SK-N-SH treated with all-trans-retinoic acid at 6 μM for 48 hours (cell line): Measurements from ENCODE around the gene CFAP65.
A peak's percentile ranks its signal among the peaks of the same experiment; 100 is the strongest.

ENCODE experiments used
- ATAC-seq: fragments of 200-7000 bp; cut with Tn5 transposase; 3 replicates; pipeline ENCODE4 v1.9.1; 2020; ENCODE audit warnings: mild to moderate bottlenecking, moderate library complexity
- ARNTL ChIP-seq: fragments of 450-650 bp; formaldehyde crosslinking; IDR thresholded peaks from 2 replicates; pipeline ENCODE4 v1.5.0; 2020; ENCODE audit warnings: low read depth, mild to moderate bottlenecking, moderate library complexity, borderline replicate concordance
- CSDC2 ChIP-seq: fragments of 250-450 bp; sonication (Bioruptor Pico); IDR thresholded peaks from 2 replicates; pipeline ENCODE4 v1.5.0; 2020; ENCODE audit warnings: mild to moderate bottlenecking, moderate library complexity
- ESRRG ChIP-seq: fragments of 250-450 bp; sonication (Bioruptor Pico); IDR thresholded peaks from 2 replicates; pipeline ENCODE4 v1.6.1; 2021; ENCODE audit warnings: mild to moderate bottlenecking
- GLIS3 ChIP-seq: fragments of 250-450 bp; sonication (Bioruptor Pico); IDR thresholded peaks from 2 replicates; pipeline ENCODE4 v1.5.0; 2020; ENCODE audit warnings: mild to moderate bottlenecking, moderate library complexity
- OSR1 ChIP-seq: fragments of 250-450 bp; sonication (Bioruptor Pico); IDR thresholded peaks from 2 replicates; pipeline ENCODE4 v1.8.0; 2022; ENCODE audit warnings: moderate library complexity, mild to moderate bottlenecking, inconsistent platforms
- PPARA ChIP-seq: fragments of 250-450 bp; sonication (Bioruptor Pico); IDR thresholded peaks from 2 replicates; pipeline ENCODE4 v1.5.0; 2020; ENCODE audit warnings: mild to moderate bottlenecking, borderline replicate concordance
- SNAI2 ChIP-seq: fragments of 250-450 bp; sonication (Bioruptor Pico); IDR thresholded peaks from 2 replicates; pipeline ENCODE4 v1.5.0; 2020; ENCODE audit warnings: mild to moderate bottlenecking, moderate library complexity
- TCF4 ChIP-seq: fragments of 250-450 bp; sonication (Bioruptor Pico); IDR thresholded peaks from 2 replicates; pipeline ENCODE4 v1.8.0; 2021; ENCODE audit warnings: mild to moderate bottlenecking, moderate library complexity, borderline replicate concordance
- ZC3H10 ChIP-seq: fragments of 250-450 bp; sonication (Bioruptor Pico); IDR thresholded peaks from 2 replicates; pipeline ENCODE4 v1.5.1; 2021; ENCODE audit warnings: mild to moderate bottlenecking, moderate library complexity
- ZNF70 ChIP-seq: fragments of 450-650 bp; formaldehyde crosslinking; IDR thresholded peaks from 2 replicates; pipeline ENCODE4 v1.5.0; 2020; ENCODE audit warnings: mild to moderate bottlenecking, moderate library complexity
- ZNF8 ChIP-seq: fragments of 450-650 bp; formaldehyde crosslinking; IDR thresholded peaks from 2 replicates; pipeline ENCODE4 v1.5.0; 2020; ENCODE audit warnings: mild to moderate bottlenecking, moderate library complexity
- TF ChIP-seq, protein P1 (sequence below): fragments of 250-450 bp; sonication (Bioruptor Pico); IDR thresholded peaks from 2 replicates; pipeline ENCODE4 v1.8.0; 2021; ENCODE audit warnings: low read depth, mild to moderate bottlenecking, moderate library complexity, borderline replicate concordance
- TF ChIP-seq, protein P2 (sequence below): fragments of 250-450 bp; sonication (Bioruptor Pico); IDR thresholded peaks from 2 replicates; pipeline ENCODE4 v1.5.1; 2021; ENCODE audit warnings: mild to moderate bottlenecking, moderate library complexity
- TF ChIP-seq, protein P3 (sequence below): fragments of 250-450 bp; sonication (Bioruptor Pico); IDR thresholded peaks from 2 replicates; pipeline ENCODE4 v1.8.0; 2020; ENCODE audit warnings: mild to moderate bottlenecking, moderate library complexity, borderline replicate concordance
- TF ChIP-seq, protein P4 (sequence below): fragments of 250-450 bp; sonication (Bioruptor Pico); IDR thresholded peaks from 2 replicates; pipeline ENCODE4 v1.5.1; 2020; ENCODE audit warnings: low read depth, mild to moderate bottlenecking, moderate library complexity
- TF ChIP-seq, protein P5 (sequence below): fragments of 250-450 bp; sonication (Bioruptor Pico); IDR thresholded peaks from 2 replicates; pipeline ENCODE4 v1.5.0; 2020; ENCODE audit warnings: mild to moderate bottlenecking, moderate library complexity

The CFAP65 gene

DNA sequence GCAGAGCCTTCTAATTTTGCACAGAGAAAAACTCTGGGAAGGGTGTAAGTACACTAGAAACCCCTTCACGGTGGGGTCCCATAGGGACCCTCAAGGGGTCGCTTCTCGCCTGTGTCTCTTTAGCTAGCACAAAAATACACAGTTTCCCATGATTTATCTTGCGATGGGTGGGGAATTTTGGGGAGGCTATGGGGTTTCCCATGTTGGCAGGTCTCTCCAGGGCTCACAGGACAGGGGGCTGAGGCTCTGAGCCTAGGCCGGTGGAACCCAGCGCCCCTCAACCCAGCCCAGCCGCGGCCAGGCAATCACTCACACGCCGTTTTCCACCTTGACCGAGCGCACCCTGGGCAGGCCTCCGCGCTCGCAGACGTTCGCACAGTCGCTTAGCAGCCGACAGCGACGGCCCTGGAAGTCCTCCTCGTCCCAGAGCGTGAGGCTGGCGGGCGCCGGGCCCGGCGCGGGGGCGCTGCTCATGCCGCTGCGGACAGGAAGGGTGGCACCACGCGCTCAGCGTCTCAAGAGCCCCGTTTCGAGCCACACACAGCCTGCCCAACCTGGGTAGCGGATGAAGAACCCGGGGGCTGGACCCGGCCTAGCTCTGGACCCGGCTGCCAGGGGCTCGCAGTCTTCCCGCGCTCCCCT lies 48.5 kb downstream of the CFAP65 start:
- ATAC-seq, result no peak
- TF ChIP-seq, protein P1, sequence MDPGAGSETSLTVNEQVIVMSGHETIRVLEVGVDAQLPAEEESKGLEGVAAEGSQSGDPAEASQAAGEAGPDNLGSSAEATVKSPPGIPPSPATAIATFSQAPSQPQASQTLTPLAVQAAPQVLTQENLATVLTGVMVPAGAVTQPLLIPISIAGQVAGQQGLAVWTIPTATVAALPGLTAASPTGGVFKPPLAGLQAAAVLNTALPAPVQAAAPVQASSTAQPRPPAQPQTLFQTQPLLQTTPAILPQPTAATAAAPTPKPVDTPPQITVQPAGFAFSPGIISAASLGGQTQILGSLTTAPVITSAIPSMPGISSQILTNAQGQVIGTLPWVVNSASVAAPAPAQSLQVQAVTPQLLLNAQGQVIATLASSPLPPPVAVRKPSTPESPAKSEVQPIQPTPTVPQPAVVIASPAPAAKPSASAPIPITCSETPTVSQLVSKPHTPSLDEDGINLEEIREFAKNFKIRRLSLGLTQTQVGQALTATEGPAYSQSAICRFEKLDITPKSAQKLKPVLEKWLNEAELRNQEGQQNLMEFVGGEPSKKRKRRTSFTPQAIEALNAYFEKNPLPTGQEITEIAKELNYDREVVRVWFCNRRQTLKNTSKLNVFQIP, result no peak
- TF ChIP-seq OSR1 (CRISPR knock-in tag) (no peak), GLIS3 (CRISPR knock-in tag) (no peak), ZNF8 (no peak), ESRRG (CRISPR knock-in tag) (no peak), ZC3H10 (CRISPR knock-in tag) (no peak)
- TF ChIP-seq, protein P2, sequence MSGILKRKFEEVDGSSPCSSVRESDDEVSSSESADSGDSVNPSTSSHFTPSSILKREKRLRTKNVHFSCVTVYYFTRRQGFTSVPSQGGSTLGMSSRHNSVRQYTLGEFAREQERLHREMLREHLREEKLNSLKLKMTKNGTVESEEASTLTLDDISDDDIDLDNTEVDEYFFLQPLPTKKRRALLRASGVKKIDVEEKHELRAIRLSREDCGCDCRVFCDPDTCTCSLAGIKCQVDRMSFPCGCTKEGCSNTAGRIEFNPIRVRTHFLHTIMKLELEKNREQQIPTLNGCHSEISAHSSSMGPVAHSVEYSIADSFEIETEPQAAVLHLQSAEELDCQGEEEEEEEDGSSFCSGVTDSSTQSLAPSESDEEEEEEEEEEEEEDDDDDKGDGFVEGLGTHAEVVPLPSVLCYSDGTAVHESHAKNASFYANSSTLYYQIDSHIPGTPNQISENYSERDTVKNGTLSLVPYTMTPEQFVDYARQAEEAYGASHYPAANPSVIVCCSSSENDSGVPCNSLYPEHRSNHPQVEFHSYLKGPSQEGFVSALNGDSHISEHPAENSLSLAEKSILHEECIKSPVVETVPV (CRISPR knock-in tag), result no peak
- TF ChIP-seq, protein P3, sequence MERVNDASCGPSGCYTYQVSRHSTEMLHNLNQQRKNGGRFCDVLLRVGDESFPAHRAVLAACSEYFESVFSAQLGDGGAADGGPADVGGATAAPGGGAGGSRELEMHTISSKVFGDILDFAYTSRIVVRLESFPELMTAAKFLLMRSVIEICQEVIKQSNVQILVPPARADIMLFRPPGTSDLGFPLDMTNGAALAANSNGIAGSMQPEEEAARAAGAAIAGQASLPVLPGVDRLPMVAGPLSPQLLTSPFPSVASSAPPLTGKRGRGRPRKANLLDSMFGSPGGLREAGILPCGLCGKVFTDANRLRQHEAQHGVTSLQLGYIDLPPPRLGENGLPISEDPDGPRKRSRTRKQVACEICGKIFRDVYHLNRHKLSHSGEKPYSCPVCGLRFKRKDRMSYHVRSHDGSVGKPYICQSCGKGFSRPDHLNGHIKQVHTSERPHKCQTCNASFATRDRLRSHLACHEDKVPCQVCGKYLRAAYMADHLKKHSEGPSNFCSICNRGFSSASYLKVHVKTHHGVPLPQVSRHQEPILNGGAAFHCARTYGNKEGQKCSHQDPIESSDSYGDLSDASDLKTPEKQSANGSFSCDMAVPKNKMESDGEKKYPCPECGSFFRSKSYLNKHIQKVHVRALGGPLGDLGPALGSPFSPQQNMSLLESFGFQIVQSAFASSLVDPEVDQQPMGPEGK (CRISPR knock-in tag), result no peak

DNA sequence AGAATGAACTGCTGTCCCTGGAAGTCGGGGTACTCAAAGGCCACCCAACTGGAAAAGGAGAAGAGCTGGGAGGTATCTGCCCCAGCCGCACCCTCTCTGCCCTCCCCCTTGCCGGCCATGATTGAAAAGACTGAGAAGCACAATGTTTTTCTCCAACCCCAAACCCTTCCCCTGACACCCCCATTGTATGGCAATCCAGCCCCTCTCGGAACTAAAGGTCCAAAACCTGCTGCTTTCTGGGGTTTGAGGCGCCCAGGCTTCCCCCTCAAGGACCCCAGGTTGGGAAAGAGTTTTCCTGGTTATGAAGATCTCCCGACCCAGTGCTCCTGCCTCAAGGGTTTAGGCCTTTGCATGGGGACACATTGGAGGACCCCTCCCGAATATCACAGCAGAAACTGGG lies 49.1 kb downstream of the CFAP65 start:
- TF ChIP-seq PPARA (CRISPR knock-in tag), result no peak
- TF ChIP-seq ZNF8, result no peak
- TF ChIP-seq GLIS3 (CRISPR knock-in tag), result no peak
- TF ChIP-seq, protein P4, sequence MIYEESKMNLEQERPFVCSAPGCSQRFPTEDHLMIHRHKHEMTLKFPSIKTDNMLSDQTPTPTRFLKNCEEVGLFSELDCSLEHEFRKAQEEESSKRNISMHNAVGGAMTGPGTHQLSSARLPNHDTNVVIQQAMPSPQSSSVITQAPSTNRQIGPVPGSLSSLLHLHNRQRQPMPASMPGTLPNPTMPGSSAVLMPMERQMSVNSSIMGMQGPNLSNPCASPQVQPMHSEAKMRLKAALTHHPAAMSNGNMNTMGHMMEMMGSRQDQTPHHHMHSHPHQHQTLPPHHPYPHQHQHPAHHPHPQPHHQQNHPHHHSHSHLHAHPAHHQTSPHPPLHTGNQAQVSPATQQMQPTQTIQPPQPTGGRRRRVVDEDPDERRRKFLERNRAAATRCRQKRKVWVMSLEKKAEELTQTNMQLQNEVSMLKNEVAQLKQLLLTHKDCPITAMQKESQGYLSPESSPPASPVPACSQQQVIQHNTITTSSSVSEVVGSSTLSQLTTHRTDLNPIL (CRISPR knock-in tag), result no peak
- TF ChIP-seq, protein P2 (CRISPR knock-in tag), result no peak
- no peak for TF ChIP-seq ESRRG (CRISPR knock-in tag)
- TF ChIP-seq TCF4 (CRISPR knock-in tag), result no peak
- no peak for TF ChIP-seq ARNTL (CRISPR knock-in tag)
- no peak for TF ChIP-seq SNAI2 (CRISPR knock-in tag)
- TF ChIP-seq ZNF70, result no peak
- ATAC-seq, result no peak

DNA sequence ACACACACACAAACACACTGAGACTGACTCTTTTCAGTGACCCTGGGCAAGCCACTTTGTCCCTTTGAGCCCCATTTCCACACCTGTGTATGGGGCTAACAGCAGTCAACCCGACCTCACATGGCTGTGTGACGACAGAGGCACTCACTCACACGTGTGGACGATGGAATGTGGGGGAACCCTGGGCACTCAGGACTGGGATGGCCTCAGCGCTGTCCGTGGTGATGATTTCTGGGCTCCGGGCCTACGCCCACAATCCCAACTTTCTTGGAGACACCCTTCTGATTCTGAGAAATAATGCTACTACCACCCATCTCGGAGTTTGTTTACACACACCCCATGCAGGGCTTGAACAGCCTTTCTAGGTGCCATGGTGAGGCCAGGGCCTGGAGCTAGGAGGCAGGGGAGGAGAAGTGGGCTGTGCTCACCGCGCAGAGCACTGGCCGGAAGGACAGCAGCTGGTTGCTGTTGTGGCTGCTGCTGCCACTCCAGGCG lies 49.6 kb downstream of the CFAP65 start:
- TF ChIP-seq, protein P5, sequence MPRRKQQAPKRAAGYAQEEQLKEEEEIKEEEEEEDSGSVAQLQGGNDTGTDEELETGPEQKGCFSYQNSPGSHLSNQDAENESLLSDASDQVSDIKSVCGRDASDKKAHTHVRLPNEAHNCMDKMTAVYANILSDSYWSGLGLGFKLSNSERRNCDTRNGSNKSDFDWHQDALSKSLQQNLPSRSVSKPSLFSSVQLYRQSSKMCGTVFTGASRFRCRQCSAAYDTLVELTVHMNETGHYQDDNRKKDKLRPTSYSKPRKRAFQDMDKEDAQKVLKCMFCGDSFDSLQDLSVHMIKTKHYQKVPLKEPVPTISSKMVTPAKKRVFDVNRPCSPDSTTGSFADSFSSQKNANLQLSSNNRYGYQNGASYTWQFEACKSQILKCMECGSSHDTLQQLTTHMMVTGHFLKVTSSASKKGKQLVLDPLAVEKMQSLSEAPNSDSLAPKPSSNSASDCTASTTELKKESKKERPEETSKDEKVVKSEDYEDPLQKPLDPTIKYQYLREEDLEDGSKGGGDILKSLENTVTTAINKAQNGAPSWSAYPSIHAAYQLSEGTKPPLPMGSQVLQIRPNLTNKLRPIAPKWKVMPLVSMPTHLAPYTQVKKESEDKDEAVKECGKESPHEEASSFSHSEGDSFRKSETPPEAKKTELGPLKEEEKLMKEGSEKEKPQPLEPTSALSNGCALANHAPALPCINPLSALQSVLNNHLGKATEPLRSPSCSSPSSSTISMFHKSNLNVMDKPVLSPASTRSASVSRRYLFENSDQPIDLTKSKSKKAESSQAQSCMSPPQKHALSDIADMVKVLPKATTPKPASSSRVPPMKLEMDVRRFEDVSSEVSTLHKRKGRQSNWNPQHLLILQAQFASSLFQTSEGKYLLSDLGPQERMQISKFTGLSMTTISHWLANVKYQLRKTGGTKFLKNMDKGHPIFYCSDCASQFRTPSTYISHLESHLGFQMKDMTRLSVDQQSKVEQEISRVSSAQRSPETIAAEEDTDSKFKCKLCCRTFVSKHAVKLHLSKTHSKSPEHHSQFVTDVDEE (CRISPR knock-in tag), result no peak
- TF ChIP-seq GLIS3 (CRISPR knock-in tag), result no peak
- TF ChIP-seq, protein P2 (CRISPR knock-in tag), result no peak
- TF ChIP-seq OSR1 (CRISPR knock-in tag), result no peak
- no peak for TF ChIP-seq CSDC2
- TF ChIP-seq, protein P3 (CRISPR knock-in tag), result no peak
- ATAC-seq, result 0 out of 3 replicates have a peak, but pooled peaks have one; percentile 7
